ENCODE data around the gene TPM2. TPM values are rescaled to one million over a fixed set of nuclear protein-coding genes. Genes with fewer than 3 reads are reported as not detected.

The TPM2 gene
- polyA plus RNA-seq, 1 of the 3 experiments (the other 2 are of a cell fraction): 620 TPM

DNA sequence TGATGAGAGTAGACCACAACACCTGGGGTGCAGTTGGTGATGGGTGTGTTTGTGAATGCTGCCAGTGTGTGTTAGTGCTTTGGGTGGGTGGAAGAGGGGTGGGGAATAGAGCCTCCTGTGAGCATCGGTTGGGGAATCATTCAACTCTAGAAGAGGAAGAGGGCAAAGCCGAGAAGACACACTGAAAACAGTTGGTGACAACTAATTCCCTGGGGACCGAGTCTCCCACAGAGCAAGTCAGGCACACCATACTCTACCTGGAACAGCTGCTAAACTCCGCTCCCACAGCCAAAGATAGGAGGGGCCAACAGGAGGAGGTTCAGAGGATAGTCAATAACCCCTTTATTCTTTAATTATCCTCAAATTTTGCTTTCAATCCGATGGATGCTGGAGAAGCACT, 23.2 kb downstream of the TPM2 start:
- ChIA-PET CTCF (interaction anchor here (1.2 to 3.4 kb wide), 3 partner anchors 9 to 34 kb away, joined by 3 to 30 read pairs (median 6); partner anchors contain the start of genes CCDC107 and RMRP), POLR2A (no interaction called here)
- Histone ChIP-seq H3K4me3 (ENCODE audit: low read depth in 2 of 2, low read length in 1 of 2) (no peak overlapping the region), H4K20me1 (ENCODE audit: insufficient read depth) (no peaks in the 10 kb centered on the region), H3K27me3 (ENCODE audit: insufficient read depth) (no peaks in the 10 kb centered on the region), H3K9me3 (no peaks in the 10 kb centered on the region), H2AFZ (ENCODE audit: low read depth) (no peak overlapping the region), H3K27ac (ENCODE audit: low read depth in 2 of 2, low read length in 1 of 2) (no peak overlapping the region), H3K36me3 (replicated peaks in 1 of 2; ENCODE audit: control insufficient read depth in 1 of 2, insufficient read depth in 2 of 2, low read length in 1 of 2) (peaks cover 0 to 5% of the 10 kb centered on the region in 2 experiments), H3K4me1 (ENCODE audit: control insufficient read depth in 1 of 2, insufficient read depth in 2 of 2, low read depth in 1 of 2, low read length in 1 of 2) (peaks cover 0 to 12% of the 10 kb centered on the region in 2 experiments; a peak in 1 of 4 replicates), H3K4me2 (no peak overlapping the region), H3K79me2 (ENCODE audit: insufficient read depth) (peaks cover 14% of the 10 kb centered on the region; the same call in 1 of the 2 replicates), H3K9me2 (no peaks in the 10 kb centered on the region), H3K9ac (no peak overlapping the region), H3F3A (replicated peaks; ENCODE audit: insufficient read depth) (peaks cover 23% of the 10 kb centered on the region)
- DNase-seq: no peak
- TF ChIP-seq FOXM1 (IDR thresholded peaks at IDR 0.05; ENCODE audit: low read depth): no peak
- TF ChIP-seq, protein P1, sequence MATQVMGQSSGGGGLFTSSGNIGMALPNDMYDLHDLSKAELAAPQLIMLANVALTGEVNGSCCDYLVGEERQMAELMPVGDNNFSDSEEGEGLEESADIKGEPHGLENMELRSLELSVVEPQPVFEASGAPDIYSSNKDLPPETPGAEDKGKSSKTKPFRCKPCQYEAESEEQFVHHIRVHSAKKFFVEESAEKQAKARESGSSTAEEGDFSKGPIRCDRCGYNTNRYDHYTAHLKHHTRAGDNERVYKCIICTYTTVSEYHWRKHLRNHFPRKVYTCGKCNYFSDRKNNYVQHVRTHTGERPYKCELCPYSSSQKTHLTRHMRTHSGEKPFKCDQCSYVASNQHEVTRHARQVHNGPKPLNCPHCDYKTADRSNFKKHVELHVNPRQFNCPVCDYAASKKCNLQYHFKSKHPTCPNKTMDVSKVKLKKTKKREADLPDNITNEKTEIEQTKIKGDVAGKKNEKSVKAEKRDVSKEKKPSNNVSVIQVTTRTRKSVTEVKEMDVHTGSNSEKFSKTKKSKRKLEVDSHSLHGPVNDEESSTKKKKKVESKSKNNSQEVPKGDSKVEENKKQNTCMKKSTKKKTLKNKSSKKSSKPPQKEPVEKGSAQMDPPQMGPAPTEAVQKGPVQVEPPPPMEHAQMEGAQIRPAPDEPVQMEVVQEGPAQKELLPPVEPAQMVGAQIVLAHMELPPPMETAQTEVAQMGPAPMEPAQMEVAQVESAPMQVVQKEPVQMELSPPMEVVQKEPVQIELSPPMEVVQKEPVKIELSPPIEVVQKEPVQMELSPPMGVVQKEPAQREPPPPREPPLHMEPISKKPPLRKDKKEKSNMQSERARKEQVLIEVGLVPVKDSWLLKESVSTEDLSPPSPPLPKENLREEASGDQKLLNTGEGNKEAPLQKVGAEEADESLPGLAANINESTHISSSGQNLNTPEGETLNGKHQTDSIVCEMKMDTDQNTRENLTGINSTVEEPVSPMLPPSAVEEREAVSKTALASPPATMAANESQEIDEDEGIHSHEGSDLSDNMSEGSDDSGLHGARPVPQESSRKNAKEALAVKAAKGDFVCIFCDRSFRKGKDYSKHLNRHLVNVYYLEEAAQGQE (IDR thresholded peaks at IDR 0.05; ENCODE audit: low read depth, low read length): no peak
- TF ChIP-seq RXRA (IDR thresholded peaks at IDR 0.05; ENCODE audit: borderline replicate concordance, low read depth): no peak
- no peak for TF ChIP-seq RAD21 (IDR thresholded peaks at IDR 0.05; ENCODE audit: low read length)
- TF ChIP-seq MXI1 (IDR thresholded peaks at IDR 0.05; ENCODE audit: low read depth, low read length): no peak
- TF ChIP-seq, protein P2, sequence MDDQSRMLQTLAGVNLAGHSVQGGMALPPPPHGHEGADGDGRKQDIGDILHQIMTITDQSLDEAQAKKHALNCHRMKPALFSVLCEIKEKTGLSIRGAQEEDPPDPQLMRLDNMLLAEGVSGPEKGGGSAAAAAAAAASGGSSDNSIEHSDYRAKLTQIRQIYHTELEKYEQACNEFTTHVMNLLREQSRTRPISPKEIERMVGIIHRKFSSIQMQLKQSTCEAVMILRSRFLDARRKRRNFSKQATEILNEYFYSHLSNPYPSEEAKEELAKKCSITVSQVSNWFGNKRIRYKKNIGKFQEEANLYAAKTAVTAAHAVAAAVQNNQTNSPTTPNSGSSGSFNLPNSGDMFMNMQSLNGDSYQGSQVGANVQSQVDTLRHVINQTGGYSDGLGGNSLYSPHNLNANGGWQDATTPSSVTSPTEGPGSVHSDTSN (IDR thresholded peaks at IDR 0.05): no peak
- TF ChIP-seq RCOR1 (IDR thresholded peaks at IDR 0.05; ENCODE audit: low read length): no peak
- TF ChIP-seq CHD2 (IDR thresholded peaks at IDR 0.05; ENCODE audit: low read length, partially characterized antibody): no peak
- TF ChIP-seq, protein P3, sequence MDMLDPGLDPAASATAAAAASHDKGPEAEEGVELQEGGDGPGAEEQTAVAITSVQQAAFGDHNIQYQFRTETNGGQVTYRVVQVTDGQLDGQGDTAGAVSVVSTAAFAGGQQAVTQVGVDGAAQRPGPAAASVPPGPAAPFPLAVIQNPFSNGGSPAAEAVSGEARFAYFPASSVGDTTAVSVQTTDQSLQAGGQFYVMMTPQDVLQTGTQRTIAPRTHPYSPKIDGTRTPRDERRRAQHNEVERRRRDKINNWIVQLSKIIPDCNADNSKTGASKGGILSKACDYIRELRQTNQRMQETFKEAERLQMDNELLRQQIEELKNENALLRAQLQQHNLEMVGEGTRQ (IDR thresholded peaks at IDR 0.05; ENCODE audit: borderline replicate concordance, low read depth, low read length): no peak
- WGBS (ENCODE audit: low lambda C conversion rate): 95% methylated on average over 5 of the region's 5 CpGs

DNA sequence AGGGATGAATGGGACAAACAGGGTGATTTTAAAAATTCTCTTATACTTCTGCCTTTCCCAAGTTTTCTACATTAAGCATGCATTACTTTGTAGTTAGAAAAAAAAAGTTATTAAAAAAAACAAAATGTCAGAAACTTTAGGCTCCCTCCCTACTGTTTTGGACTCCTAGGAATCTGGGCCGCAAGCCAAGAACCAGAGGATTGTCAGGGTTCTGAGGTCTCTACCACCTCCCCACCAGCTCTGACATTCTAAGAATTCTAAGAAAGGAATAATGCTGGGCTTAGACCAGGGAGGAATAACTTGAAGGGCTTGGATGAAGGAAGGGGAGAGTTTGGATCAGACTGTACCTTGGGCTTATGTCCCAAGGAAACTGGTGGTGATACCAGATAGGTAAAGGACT, 23.7 kb downstream of the TPM2 start:
- peaks cover 14% of the 10 kb centered on the region; the same call in 1 of the 2 replicates for H3K79me2 ChIP-seq (ENCODE audit: insufficient read depth)
- H3K27ac ChIP-seq (ENCODE audit: low read depth in 2 of 2, low read length in 1 of 2): no peak overlapping the region; a peak in 1 of 4 replicates
- H3F3A ChIP-seq (replicated peaks; ENCODE audit: insufficient read depth): peaks cover 26% of the 10 kb centered on the region
- H3K27me3 ChIP-seq (ENCODE audit: insufficient read depth): no peaks in the 10 kb centered on the region
- DNase-seq: no peak
- no peaks in the 10 kb centered on the region for H3K9me3 ChIP-seq
- H3K4me3 ChIP-seq (ENCODE audit: low read depth in 2 of 2, low read length in 1 of 2): no peak overlapping the region
- H3K36me3 ChIP-seq (replicated peaks in 1 of 2; ENCODE audit: control insufficient read depth in 1 of 2, insufficient read depth in 2 of 2, low read length in 1 of 2): peaks cover 0 to 5% of the 10 kb centered on the region in 2 experiments
- ChIA-PET POLR2A (interaction anchor here (2.8 kb wide), 1 partner anchor 10 kb away, joined by 11 read pairs; no protein-coding TSS in a partner anchor), CTCF (interaction anchor here (0.5 to 3.4 kb wide), 11 partner anchors 8 to 81 kb away, joined by 3 to 30 read pairs (median 5); partner anchors contain the start of genes CA9, CCDC107, CREB3 and RMRP)
- H3K9ac ChIP-seq: no peak overlapping the region
- H3K9me2 ChIP-seq: no peaks in the 10 kb centered on the region
- no peak overlapping the region for H3K4me2 ChIP-seq
- no peak overlapping the region for H2AFZ ChIP-seq (ENCODE audit: low read depth)
- peaks cover 0 to 12% of the 10 kb centered on the region in 2 experiments; a peak in 1 of 4 replicates for H3K4me1 ChIP-seq (ENCODE audit: control insufficient read depth in 1 of 2, insufficient read depth in 2 of 2, low read depth in 1 of 2, low read length in 1 of 2)
- TF ChIP-seq JUND (IDR thresholded peaks at IDR 0.05) (no peak), GATA2 (CRISPR knock-in tag; IDR thresholded peaks at IDR 0.05) (no peak), NFIC (IDR thresholded peaks at IDR 0.05; ENCODE audit: borderline replicate concordance) (peak; percentile 32; the same call in 1 of the 2 replicates)
- TF ChIP-seq, protein P4, sequence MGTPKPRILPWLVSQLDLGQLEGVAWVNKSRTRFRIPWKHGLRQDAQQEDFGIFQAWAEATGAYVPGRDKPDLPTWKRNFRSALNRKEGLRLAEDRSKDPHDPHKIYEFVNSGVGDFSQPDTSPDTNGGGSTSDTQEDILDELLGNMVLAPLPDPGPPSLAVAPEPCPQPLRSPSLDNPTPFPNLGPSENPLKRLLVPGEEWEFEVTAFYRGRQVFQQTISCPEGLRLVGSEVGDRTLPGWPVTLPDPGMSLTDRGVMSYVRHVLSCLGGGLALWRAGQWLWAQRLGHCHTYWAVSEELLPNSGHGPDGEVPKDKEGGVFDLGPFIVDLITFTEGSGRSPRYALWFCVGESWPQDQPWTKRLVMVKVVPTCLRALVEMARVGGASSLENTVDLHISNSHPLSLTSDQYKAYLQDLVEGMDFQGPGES (IDR thresholded peaks at IDR 0.05; ENCODE audit: low read depth, low read length): no peak
- no peaks in the 10 kb centered on the region for H4K20me1 ChIP-seq (ENCODE audit: insufficient read depth)
- WGBS (ENCODE audit: low lambda C conversion rate): 94% methylated on average over 1 of the region's 1 CpG

Measured in SK-N-SH (cell line).